Measurements from ENCODE around the gene CDH4. TPM values are rescaled to one million over a fixed set of nuclear protein-coding genes. Genes with fewer than 3 reads are reported as not detected.

CDH4 gene
- total and polyA plus RNA-seq, 9 of the 15 experiments (the other 6 are each of a cell fraction or from before 2014, with no cell fraction given): 0.04 TPM; not detected in 8

DNA sequence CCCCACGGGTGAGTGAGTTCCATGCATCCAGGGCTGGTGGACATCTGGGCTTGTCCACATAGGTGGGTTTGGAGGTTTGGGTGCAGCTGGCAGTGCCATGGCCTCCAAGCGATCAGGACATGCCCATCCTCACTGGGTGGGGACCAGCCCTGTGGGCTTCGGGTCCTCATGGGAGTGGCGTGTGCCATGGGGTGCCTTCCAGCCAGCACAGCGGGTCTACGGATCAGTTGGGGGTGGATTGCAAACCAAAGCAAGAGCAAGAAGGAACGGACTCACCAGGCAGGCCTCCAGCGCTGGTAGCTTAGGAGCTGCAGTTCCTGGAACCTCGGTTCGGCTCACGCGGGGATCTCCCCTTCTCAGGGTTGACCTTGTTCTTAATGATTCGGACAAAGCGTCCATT, 449.3 kb downstream of the CDH4 start:
- BruUV-seq (replicated peaks): no TSS peak
- H3K4me3 ChIP-seq: no peak overlapping the region
- H3K27ac ChIP-seq (ENCODE audit: extremely low read depth, low read depth, low read length): no peak overlapping the region
- no peaks in the 10 kb centered on the region for H3K9me3 ChIP-seq (replicated peaks; ENCODE audit: control insufficient read depth, insufficient read depth, low read depth, low read length)
- CTCF ChIA-PET (ENCODE audit: low intra/inter-chr PET ratio): no interaction called here
- H3K79me2 ChIP-seq (ENCODE audit: control insufficient read depth, insufficient read depth, low read length): no peaks in the 10 kb centered on the region
- DNase-seq (ENCODE audit: extremely low read depth in 1 of 4, low spot score in 3 of 4): no peak
- H3K9me1 ChIP-seq (ENCODE audit: control insufficient read depth, insufficient read depth, low read length): no peaks in the 10 kb centered on the region
- H3K4me2 ChIP-seq (ENCODE audit: insufficient read depth, low read length): no peak overlapping the region
- H3K27me3 ChIP-seq (ENCODE audit: control insufficient read depth in 2 of 2, insufficient read depth in 2 of 2, low read length in 2 of 2): peaks cover 46 to 97% of the 10 kb centered on the region in 2 experiments
- WGBS (ENCODE audit: insufficient coverage, low coverage, missing lambda C conversion rate): 0% methylated on average over 14 of the region's 14 CpGs
- in situ Hi-C loops (cut with MboI): no loop called here
- H3K9ac ChIP-seq (ENCODE audit: insufficient read depth in 1 of 2, low read depth in 2 of 2, low read length in 2 of 2): no peak overlapping the region
- peaks cover 21% of the 10 kb centered on the region for H4K20me1 ChIP-seq (replicated peaks; ENCODE audit: control insufficient read depth, insufficient read depth, low read length)
- no peak overlapping the region for H2AFZ ChIP-seq (ENCODE audit: low read depth, low read length)
- no peaks in the 10 kb centered on the region for H3K36me3 ChIP-seq (ENCODE audit: control insufficient read depth, insufficient read depth, low read length)
- intact Hi-C loops (cut with micrococcal nuclease): no loop called here
- no peak for FAIRE-seq
- no peaks in the 10 kb centered on the region for H3K4me1 ChIP-seq (replicated peaks in 1 of 2; ENCODE audit: control insufficient read depth in 2 of 2, insufficient read depth in 2 of 2, low read length in 2 of 2)
- POLR2A ChIA-PET: interaction anchor here (0.5 to 0.6 kb wide), 2 partner anchors 181 to 187 kb away, joined by 3 read pairs; no protein-coding TSS in a partner anchor
- no peak for ATAC-seq
- TF ChIP-seq, protein P1, sequence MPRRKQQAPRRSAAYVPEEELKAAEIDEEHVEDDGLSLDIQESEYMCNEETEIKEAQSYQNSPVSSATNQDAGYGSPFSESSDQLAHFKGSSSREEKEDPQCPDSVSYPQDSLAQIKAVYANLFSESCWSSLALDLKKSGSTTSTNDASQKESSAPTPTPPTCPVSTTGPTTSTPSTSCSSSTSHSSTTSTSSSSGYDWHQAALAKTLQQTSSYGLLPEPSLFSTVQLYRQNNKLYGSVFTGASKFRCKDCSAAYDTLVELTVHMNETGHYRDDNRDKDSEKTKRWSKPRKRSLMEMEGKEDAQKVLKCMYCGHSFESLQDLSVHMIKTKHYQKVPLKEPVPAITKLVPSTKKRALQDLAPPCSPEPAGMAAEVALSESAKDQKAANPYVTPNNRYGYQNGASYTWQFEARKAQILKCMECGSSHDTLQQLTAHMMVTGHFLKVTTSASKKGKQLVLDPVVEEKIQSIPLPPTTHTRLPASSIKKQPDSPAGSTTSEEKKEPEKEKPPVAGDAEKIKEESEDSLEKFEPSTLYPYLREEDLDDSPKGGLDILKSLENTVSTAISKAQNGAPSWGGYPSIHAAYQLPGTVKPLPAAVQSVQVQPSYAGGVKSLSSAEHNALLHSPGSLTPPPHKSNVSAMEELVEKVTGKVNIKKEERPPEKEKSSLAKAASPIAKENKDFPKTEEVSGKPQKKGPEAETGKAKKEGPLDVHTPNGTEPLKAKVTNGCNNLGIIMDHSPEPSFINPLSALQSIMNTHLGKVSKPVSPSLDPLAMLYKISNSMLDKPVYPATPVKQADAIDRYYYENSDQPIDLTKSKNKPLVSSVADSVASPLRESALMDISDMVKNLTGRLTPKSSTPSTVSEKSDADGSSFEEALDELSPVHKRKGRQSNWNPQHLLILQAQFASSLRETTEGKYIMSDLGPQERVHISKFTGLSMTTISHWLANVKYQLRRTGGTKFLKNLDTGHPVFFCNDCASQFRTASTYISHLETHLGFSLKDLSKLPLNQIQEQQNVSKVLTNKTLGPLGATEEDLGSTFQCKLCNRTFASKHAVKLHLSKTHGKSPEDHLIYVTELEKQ (CRISPR knock-in tag; IDR thresholded peaks at IDR 0.05): no peak
- TF ChIP-seq NFXL1 (CRISPR knock-in tag; IDR thresholded peaks at IDR 0.05): no peak
- no peak for TF ChIP-seq ZNF316 (IDR thresholded peaks at IDR 0.05)
- TF ChIP-seq CHCHD3 (CRISPR knock-in tag; IDR thresholded peaks at IDR 0.05): no peak
- TF ChIP-seq U2AF2 (optimal IDR thresholded peaks at IDR 0.05; ENCODE audit: low read depth, low read length): no peak
- TF ChIP-seq TAF1 (IDR thresholded peaks at IDR 0.05; ENCODE audit: control insufficient read depth, extremely low read depth, insufficient read depth, low read length, severe bottlenecking): no peak
- TF ChIP-seq NR3C1 (CRISPR knock-in tag; IDR thresholded peaks at IDR 0.05): no peak
- TF ChIP-seq ZNF197 (CRISPR knock-in tag; IDR thresholded peaks at IDR 0.05; ENCODE audit: low read depth): no peak
- no peak for TF ChIP-seq TRIM28 (IDR thresholded peaks at IDR 0.05)
- TF ChIP-seq ZNF184 (CRISPR knock-in tag; IDR thresholded peaks at IDR 0.05): no peak
- no peak for TF ChIP-seq MEIS2 (IDR thresholded peaks at IDR 0.05; ENCODE audit: partially characterized antibody)
- TF ChIP-seq HNRNPUL1 (IDR thresholded peaks at IDR 0.05; ENCODE audit: low read length): no peak
- no peak for TF ChIP-seq MCM3 (IDR thresholded peaks at IDR 0.05)
